Chondrocyte (in vitro differentiated cells): ENCODE data around the gene FKBP5. TPM values are rescaled to one million over a fixed set of nuclear protein-coding genes. Genes with fewer than 3 reads are reported as not detected.

Experiments used
- DNase-seq: peaks from one replicate; pipeline ENCODE4 v3.0.0; 2021; ENCODE audit warnings: mixed read lengths, low spot score
- H3K27ac Mint-ChIP-seq: one replicate; pipeline ENCODE4 v1.8.0; 2021; ENCODE audit warnings: mild to moderate bottlenecking, moderate library complexity, mixed read lengths; ENCODE audit not compliant: unreplicated experiment
- H3K27me3 Mint-ChIP-seq: 2 replicates; pipeline ENCODE4 v1.8.0; 2021; ENCODE audit warnings: low read depth, mixed read lengths
- H3K36me3 Mint-ChIP-seq: 2 replicates; pipeline ENCODE4 v1.8.0; 2021; ENCODE audit warnings: low read depth, mixed read lengths
- H3K4me1 Mint-ChIP-seq: 2 replicates; pipeline ENCODE4 v1.8.0; 2021; ENCODE audit warnings: low read depth, mild to moderate bottlenecking, mixed read lengths
- H3K4me3 Mint-ChIP-seq: one replicate; pipeline ENCODE4 v1.8.0; 2021; ENCODE audit warnings: mild to moderate bottlenecking, moderate library complexity, mixed read lengths; ENCODE audit not compliant: unreplicated experiment
- H3K9me3 Mint-ChIP-seq: 2 replicates; pipeline ENCODE4 v1.8.0; 2021; ENCODE audit warnings: low read depth, mixed read lengths
- total RNA-seq: library from RNA; stranded (reverse); gene quantifications from 3 replicates; pipeline ENCODE4 v1.2.1, GENCODE V29; 2021
- TF ChIP-seq, protein P1 (sequence below): fragments of 200-600 bp; sonication (generic); IDR thresholded peaks from 2 replicates; pipeline ENCODE4 v1.5.0; 2021; ENCODE audit warnings: antibody characterized with exemption, mild to moderate bottlenecking, moderate library complexity

Gene FKBP5
- total RNA-seq, 1 donor from 2014 or later: 143 TPM

DNA sequence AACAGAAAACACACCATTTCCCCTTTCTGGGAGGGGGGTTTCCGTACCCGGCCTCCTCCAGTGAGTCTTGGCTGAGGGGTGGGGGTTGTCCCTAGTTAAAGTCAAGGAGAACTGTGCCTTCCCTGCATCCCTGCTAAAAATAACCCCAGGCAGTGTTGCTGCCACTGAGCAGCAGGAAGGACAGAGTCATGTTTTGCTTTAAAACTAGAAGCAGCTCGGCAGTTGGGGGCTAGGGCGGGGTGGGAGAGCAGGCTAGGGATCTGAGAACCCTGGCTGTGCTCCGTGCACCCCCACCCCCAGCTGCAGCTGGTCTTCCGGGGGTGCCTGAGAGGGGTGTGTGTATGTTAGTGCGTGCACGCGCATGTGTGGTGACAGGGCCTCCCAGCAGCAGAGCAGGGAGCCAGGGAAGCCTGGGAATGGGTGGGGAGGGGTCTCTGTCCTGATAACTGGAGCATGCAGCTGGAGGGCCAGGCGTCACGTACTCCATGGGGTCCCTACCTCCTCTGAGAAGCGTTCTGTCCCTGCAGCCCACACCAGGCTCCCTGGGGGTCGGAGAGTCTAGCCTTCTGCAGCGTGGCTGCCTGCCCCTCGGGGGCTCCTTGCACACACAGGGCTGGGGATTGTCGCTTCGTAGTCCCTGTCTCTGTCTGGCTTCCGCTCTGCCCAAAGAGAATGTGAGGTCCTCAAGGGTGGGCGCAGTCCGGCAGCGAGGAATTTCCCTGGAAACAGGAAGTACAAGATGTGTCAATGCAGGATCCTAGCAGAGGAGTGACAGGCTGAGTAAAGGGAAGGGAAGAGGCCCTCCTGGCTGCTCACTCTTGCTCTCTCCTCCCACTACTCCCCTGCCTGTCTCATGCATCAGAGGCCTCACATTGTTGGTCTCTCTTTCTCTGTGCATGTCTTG lies 31.4 kb upstream of the FKBP5 start:
- H3K4me3 Mint-ChIP-seq: peak overlapping the region; percentile 72
- H3K27ac Mint-ChIP-seq: peak overlapping the region; percentile 95
- no peaks in the 10 kb centered on the region for H3K9me3 Mint-ChIP-seq
- no peaks in the 10 kb centered on the region for H3K36me3 Mint-ChIP-seq
- DNase-seq: no peak
- H3K27me3 Mint-ChIP-seq: no peaks in the 10 kb centered on the region
- TF ChIP-seq, protein P1, sequence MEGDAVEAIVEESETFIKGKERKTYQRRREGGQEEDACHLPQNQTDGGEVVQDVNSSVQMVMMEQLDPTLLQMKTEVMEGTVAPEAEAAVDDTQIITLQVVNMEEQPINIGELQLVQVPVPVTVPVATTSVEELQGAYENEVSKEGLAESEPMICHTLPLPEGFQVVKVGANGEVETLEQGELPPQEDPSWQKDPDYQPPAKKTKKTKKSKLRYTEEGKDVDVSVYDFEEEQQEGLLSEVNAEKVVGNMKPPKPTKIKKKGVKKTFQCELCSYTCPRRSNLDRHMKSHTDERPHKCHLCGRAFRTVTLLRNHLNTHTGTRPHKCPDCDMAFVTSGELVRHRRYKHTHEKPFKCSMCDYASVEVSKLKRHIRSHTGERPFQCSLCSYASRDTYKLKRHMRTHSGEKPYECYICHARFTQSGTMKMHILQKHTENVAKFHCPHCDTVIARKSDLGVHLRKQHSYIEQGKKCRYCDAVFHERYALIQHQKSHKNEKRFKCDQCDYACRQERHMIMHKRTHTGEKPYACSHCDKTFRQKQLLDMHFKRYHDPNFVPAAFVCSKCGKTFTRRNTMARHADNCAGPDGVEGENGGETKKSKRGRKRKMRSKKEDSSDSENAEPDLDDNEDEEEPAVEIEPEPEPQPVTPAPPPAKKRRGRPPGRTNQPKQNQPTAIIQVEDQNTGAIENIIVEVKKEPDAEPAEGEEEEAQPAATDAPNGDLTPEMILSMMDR: no peak
- H3K4me1 Mint-ChIP-seq: peaks cover 74% of the 10 kb centered on the region

DNA sequence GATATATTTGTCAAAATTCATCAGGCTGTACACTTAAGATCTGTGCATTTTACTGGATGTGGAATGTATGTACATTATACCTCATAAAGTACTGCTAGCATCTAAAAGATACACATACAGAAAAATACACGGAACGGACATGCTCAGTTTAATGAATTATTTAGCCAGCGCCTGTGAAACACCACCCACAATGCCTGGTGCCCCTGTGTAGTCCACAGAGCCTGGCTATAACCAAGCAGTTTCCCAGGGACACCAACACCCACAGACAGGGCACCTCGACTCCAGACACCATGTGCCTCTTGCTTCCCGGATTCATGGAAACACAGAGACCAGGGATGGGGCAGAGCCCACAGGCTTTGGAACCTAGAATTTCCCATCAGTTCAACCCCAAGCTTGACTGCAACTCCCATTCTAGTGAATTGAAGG lies 30.7 kb upstream of the FKBP5 start:
- H3K27ac Mint-ChIP-seq: peak overlapping the region; percentile 95
- no peaks in the 10 kb centered on the region for H3K9me3 Mint-ChIP-seq
- H3K36me3 Mint-ChIP-seq: no peaks in the 10 kb centered on the region
- peak overlapping the region; percentile 72 for H3K4me3 Mint-ChIP-seq
- H3K4me1 Mint-ChIP-seq: peaks cover 68% of the 10 kb centered on the region
- TF ChIP-seq, protein P1: no peak
- no peak for DNase-seq
- no peaks in the 10 kb centered on the region for H3K27me3 Mint-ChIP-seq

DNA sequence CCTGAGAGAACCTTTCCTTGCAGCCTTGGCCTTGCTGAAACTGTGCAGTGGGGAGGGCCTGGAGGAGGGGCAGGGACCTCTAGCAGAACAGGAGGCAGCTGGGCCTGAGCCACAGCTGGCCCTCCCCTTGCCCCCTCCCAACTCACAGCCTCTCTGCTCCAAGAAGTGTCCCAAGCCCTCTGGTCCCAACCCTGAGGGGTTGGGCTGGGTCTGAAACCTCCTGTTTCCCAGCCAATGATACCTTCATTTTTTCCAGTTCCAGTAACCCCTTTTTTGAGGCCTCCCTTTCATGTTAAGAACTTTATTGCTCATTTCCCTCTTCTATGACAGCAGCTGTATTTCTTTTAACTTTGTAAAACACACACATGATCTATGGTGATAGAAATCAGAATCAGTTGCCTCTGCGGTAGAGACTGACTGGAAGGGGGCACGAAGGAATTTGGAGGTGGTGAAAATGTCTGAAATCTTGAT lies 30.2 kb upstream of the FKBP5 start:
- Mint-ChIP-seq H3K4me3 (peak overlapping the region; percentile 72), H3K27ac (peak overlapping the region; percentile 95), H3K9me3 (no peaks in the 10 kb centered on the region), H3K4me1 (peaks cover 63% of the 10 kb centered on the region), H3K27me3 (no peaks in the 10 kb centered on the region), H3K36me3 (no peaks in the 10 kb centered on the region)
- no peak for DNase-seq
- TF ChIP-seq, protein P1: no peak

DNA sequence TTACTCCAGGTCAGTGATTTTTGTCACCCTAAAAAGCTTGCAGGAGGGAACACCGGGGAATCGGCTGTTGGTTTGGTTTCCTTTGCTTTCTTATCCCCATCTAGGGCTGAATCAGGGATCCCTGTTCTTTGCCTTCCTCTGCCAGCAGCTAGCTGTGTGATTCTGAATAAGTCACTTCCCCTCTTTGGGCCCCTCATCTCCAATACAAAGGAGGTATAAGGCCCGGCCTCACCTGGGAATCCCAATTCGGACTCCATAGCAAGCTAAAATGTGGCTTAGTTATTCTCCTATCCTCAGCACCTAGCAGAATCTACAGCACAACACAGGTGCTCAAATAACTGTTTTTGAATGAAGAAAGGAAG lies 29.6 kb upstream of the FKBP5 start:
- Mint-ChIP-seq H3K27me3 (no peaks in the 10 kb centered on the region), H3K27ac (peak overlapping the region; percentile 95), H3K4me1 (peaks cover 57% of the 10 kb centered on the region), H3K4me3 (no peak overlapping the region), H3K9me3 (no peaks in the 10 kb centered on the region), H3K36me3 (no peaks in the 10 kb centered on the region)
- no peak for DNase-seq
- TF ChIP-seq, protein P1: no peak

DNA sequence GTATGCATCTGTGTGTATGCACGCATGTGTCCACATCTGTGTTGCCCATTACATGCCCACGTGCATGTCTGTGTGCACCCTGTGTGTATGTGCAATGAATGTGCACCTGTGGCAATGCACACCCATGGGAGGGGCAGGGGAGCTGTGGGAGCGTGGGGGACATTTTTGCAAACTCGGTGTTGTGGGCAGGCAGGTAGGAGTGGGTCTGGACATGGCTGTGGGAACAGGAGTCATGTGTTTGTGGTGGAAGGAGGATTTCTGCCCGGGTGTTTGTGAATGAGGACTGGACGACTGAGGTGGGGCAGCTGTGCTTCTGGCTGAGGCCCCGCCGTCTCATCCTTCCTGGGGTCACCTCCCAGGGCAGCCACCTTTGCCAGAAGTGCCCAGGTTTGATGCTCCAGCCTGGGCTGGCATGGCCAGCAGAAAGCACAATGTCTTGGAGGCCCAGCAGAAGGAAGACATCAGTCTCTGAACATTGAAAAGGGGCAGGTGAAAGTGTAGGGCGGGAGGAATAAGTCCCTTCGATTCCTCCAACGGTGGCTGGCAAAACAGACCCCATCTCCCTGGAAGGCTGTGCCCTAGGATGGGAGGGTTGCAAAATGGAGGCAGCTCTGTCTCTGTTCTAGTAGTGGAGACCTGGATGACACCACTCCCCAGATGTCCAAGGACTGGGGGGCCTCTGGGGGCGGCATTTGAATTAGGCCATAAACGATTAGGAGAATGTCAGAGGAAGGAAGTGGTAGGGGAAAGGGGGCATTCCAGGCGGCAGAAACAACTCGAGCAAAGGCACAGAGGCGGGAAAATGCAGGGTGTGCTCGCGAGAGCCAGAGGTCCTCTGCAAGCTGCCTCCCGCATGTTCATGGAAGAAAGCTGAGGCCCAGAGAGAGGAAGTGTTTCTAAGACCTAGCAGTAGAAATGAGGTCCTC lies 29.0 kb upstream of the FKBP5 start:
- no peak for DNase-seq
- H3K4me3 Mint-ChIP-seq: no peak overlapping the region
- H3K27me3 Mint-ChIP-seq: no peaks in the 10 kb centered on the region
- H3K36me3 Mint-ChIP-seq: no peaks in the 10 kb centered on the region
- no peaks in the 10 kb centered on the region for H3K9me3 Mint-ChIP-seq
- peak overlapping the region; percentile 13 for H3K27ac Mint-ChIP-seq
- TF ChIP-seq, protein P1: no peak
- peaks cover 53% of the 10 kb centered on the region for H3K4me1 Mint-ChIP-seq
